ENCODE measurements around the gene SNAPC2. TPM values are rescaled to one million over a fixed set of nuclear protein-coding genes. Genes with fewer than 3 reads are reported as not detected.

The SNAPC2 gene
- total and polyA plus RNA-seq, 7 donors = 4.6 to 16.0 (median 8.5) TPM

GRCh38 chr19:7872306-7873204 is 47.6 kb upstream of the SNAPC2 start:
- Histone ChIP-seq H3K9me3 (no peaks in the 10 kb centered on the region), H3K27ac (no peak overlapping the region), H3K36me3 (ENCODE audit: insufficient read depth in 1 of 2, low read depth in 1 of 2) (no peaks in the 10 kb centered on the region), H3K4me1 (peaks cover 8% of the 10 kb centered on the region), H3K4me3 (no peak overlapping the region), H3K27me3 (ENCODE audit: insufficient read depth in 3 of 3, low read length in 2 of 3) (peaks cover 0 to 48% (median 19%) of the 10 kb centered on the region in 3 donors)
- no peak for DNase-seq
- intact Hi-C loops (cut with DNase I) = no loop called here
- whole genome bisulfite sequencing, 3 donors = 55 to 63% (median 62%) methylated on average over 34 to 47 of the region's 47 CpGs
- no peak for TF ChIP-seq CTCF (IDR thresholded peaks at IDR 0.05)
- ATAC-seq = no peak

- no peak for TF ChIP-seq CTCF (IDR thresholded peaks at IDR 0.05)
- Histone ChIP-seq H3K9me3 (no peaks in the 10 kb centered on the region), H3K4me1 (peaks cover 6% of the 10 kb centered on the region), H3K27me3 (ENCODE audit: insufficient read depth in 3 of 3, low read length in 2 of 3) (peaks cover 0 to 39% (median 19%) of the 10 kb centered on the region in 3 donors), H3K27ac (no peak overlapping the region), H3K4me3 (no peak overlapping the region), H3K36me3 (ENCODE audit: insufficient read depth in 1 of 2, low read depth in 1 of 2) (no peaks in the 10 kb centered on the region)
- DNase-seq = peak in 1 of 2 donors; percentile 44
- WGBS, 3 donors = 10 to 20% (median 16%) methylated on average over 39 to 53 of the region's 53 CpGs
- intact Hi-C loops (cut with DNase I) = no loop called here
- ATAC-seq = no peak
These were observed 46.6 kb upstream of the SNAPC2 start for GRCh38 chr19:7873304-7874075.

DNA sequence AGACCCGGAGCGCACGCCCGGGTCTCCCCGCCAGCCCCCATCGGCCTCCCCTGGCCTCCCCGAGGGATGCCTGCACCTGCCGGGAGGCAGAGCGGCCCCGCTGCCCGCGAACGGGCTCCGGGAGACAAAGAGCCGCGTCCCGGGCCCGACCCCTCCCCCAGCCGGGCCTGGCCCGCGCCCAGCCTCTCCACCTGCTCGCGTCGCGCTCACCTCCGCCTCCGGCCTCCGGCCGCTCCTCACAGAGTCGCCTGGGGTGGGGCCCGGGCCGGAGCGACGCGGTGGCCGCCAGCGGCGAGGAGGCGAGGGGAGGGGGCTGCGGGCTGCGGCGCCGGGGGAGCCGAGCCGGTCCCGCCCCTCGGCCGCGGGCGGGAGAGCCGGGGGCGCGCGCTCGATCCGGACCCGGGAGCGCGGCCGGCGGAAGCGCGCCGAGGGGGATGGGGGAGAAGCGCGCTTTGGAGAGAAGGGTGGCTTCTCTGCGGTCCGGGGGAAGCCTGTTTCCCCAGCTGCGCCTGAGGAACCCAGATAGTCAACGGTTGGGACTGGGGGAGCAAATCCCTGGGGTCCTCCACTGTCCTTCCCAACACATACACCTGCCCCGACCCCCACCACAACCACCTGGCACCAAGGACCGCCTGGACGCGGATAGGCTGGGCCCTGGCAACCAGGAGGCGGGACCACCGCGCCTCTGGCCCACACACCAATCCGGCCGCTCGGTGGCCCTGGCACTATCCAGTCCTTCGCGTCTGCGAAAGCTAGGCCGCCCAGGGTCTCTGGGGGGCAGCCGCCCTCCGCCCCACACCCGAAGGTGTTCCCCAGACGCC is 45.9 kb upstream of the SNAPC2 start, which contains the start of gene PRR36:
TSS of gene PRR36 (minus strand) at position 315 of the 821 bp plus-strand sequence. CDS start 701 bp downstream, outside the sequence.
- Histone ChIP-seq H3K27me3 (ENCODE audit: insufficient read depth in 3 of 3, low read length in 2 of 3) (peaks cover 0 to 35% (median 19%) of the 10 kb centered on the region in 3 donors), H3K4me3 (no peak within 1 kb of the TSS), H3K36me3 (ENCODE audit: insufficient read depth in 1 of 2, low read depth in 1 of 2) (no peaks in the 10 kb centered on the region), H3K9me3 (no peaks in the 10 kb centered on the region), H3K27ac (no peak within 1 kb of the TSS), H3K4me1 (peaks cover 2% of the 10 kb centered on the region)
- DNase-seq (no peak), ATAC-seq (no peak)
- intact Hi-C loops (cut with DNase I) = no loop called here
- WGBS, 3 donors = 1 to 3% (median 2%) methylated on average over 33 to 88 of the region's 88 CpGs
- TF ChIP-seq CTCF (IDR thresholded peaks at IDR 0.05) = no peak

DNA sequence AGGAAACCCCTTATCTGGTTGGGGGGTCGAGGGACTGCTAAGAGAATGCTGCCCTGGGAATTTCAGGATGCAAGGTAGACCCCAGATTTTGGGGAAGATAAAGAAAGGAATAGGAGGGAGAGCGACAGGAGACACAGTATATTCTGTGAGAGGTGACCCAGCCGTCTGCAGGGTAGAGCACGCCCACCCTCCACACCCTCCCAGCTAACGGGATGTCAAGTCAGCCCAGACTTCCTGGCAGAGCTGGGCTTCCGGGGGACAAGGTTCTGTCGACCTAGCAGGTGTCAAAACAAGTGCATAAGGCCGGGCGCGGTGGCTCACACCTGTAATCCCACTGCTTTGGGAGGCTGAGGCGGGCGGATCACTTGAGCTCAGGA is 45.3 kb upstream of the SNAPC2 start:
- DNase-seq (no peak), ATAC-seq (no peak)
- Histone ChIP-seq H3K27me3 (ENCODE audit: insufficient read depth in 3 of 3, low read length in 2 of 3) (peaks cover 0 to 35% (median 21%) of the 10 kb centered on the region in 3 donors), H3K36me3 (ENCODE audit: insufficient read depth in 1 of 2, low read depth in 1 of 2) (no peaks in the 10 kb centered on the region), H3K4me1 (no peaks in the 10 kb centered on the region), H3K4me3 (no peak overlapping the region), H3K27ac (no peak overlapping the region), H3K9me3 (no peaks in the 10 kb centered on the region)
- TF ChIP-seq CTCF (IDR thresholded peaks at IDR 0.05) = no peak
- intact Hi-C loops (cut with DNase I) = no loop called here
- WGBS, 3 donors = 48 to 58% (median 51%) methylated on average over 12 of the region's 12 CpGs
